Bone marrow (tissue), 2 donors: ENCODE results near the gene GRAMD2B.
"Not testable (repeated sequence)": the region's sequence is repeated elsewhere in the genome, so short reads cannot be mapped to it uniquely, and the experiment has no call there.

Experiments
- DNase-seq, 2 donors: peaks; one replicate each; lab custom pipeline; 2025; lab: John Stamatoyannopoulos, UW

The GRAMD2B gene

DNA sequence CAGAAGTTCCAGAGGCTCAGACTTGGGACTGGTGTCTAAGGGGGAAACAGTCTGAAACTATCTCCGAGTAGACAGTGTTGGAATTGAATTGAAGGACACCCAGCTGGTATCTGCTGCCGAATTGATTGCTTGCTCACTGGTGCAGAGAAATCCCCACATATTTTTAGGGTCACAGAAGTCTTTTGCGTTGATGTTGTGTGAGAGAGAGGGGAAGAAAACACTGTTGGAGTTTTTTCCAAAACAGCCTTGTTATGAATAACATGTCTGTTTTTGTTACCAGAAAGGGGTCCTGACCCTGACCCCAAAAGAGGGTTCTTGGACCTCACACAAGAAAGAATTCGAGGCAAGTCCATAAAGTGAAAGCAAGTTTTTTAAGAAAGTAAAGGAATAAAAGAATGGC lies 90.5 kb downstream of the GRAMD2B start:
- no peak for DNase-seq

DNA sequence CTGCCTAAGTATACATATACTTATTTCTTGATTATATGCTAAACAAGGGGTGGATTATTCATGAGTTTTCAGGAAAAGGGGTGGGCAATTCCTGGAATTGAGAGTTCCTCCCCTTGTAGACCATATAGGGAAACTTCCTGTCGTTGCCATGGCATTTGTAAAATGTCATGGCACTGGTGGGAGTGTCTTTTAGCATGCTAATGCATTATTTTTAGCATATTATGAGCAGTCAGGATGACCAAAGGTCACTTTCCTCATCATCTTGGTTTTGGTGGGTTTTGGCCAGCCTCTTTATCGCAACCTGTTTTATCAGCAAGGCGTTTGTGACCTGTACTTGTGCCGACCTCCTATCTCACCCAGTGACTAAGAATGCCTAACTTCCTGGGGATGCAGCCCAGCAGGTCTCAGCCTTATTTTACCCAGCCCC lies 90.9 kb downstream of the GRAMD2B start:
- no peak for DNase-seq

DNA sequence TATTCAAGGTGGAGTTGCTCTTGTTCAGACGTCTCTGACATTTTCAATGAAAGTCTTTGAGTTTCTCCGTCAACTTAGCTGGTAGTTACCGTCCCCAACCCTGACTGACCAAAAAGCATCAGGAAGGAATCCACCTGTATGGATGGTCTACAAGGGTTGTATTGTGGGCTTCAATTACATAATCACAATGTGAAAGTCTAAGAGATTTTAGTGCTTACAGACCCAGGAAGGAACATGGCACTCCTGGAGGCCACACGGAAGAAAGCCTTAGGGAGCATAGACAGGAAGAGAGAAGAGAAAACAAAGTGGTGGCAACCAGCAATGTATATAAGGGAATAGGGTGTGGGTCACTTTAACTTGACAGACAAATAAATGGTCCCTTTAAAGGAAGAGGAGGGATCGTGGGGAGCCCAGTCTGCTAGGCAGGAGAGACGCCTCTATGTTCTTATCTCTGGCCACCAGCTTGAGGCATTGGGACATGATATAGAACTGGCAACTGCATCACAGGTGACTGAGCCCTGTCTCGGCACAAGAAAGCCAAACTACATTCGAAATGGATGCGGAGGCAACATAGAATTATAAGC lies 91.4 kb downstream of the GRAMD2B start:
- no peak for DNase-seq

DNA sequence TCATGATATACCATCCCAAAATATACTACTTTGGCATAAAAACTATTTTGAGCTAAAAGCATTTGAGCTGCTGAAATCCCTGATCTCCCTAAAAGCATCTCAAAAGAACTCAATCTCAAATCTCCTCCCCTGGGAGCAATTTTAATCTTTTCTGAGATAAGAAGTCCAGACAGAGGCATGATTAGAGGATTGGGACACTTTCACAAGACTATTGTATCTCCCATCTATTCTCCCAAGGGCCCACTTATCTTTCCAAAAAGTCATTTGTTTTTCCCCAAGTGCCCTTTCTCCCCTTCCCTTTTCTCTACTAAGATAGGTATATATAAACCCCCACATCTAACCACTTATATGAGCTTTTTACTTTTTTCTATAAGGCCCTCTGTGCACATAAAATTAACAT lies 92.1 kb downstream of the GRAMD2B start:
- no peak for DNase-seq

DNA sequence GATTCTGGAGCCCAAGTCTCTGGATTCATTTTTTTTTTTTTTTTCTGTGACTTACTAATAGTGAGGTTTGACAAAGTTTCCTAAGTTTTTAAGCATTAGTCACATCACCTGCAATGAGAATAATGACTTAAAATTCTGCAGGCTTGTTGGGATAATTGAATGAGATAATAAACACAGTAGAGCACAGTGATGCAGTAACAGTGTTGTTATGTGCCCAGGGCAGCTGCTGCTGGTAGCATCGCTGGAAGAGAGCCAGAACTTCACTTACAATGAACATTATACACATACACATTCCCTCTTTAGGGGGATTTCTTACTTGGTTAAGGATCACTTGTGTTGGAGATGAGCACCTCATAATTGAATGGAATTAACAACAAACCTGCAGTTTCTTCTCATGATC lies 92.9 kb downstream of the GRAMD2B start:
- DNase-seq: no peak

DNA sequence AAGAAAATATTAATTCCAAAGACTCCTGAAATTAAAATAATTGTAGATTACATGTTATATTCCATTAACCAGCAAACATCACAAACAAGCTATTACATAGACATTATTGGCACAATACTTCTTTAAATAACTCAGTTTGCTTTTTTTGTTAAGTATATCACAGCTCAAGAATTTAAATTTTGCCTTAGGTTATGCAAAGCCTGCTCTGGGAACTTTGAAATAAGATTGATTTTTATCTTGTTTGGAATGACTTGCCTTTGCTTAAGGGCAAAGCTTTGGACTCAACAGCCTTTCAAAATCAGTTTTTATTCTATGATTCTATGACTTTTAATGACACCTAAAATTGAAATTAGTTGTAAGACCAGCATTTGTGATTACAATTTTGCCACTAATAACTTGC lies 93.6 kb downstream of the GRAMD2B start:
- no peak for DNase-seq

DNA sequence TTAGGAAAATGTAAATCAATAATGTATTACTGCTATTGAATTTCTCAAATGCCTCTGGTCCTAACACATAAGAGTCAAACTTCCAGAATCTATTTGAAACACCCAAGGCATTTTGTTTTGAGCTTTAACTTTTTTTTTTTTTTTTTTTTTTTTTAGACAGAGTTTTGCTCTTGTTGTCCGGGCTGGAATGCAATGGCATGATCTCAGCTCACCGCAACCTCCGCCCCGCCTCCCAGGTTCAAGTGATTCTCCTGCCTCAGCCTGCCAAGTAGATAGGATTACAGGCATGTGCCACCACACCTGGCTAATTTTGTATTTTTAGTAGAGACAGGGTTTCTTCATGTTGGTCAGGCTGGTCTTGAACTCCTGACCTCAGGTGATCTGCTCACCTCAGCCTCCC lies 96.0 kb downstream of the GRAMD2B start:
- DNase-seq: not testable (repeated sequence)

DNA sequence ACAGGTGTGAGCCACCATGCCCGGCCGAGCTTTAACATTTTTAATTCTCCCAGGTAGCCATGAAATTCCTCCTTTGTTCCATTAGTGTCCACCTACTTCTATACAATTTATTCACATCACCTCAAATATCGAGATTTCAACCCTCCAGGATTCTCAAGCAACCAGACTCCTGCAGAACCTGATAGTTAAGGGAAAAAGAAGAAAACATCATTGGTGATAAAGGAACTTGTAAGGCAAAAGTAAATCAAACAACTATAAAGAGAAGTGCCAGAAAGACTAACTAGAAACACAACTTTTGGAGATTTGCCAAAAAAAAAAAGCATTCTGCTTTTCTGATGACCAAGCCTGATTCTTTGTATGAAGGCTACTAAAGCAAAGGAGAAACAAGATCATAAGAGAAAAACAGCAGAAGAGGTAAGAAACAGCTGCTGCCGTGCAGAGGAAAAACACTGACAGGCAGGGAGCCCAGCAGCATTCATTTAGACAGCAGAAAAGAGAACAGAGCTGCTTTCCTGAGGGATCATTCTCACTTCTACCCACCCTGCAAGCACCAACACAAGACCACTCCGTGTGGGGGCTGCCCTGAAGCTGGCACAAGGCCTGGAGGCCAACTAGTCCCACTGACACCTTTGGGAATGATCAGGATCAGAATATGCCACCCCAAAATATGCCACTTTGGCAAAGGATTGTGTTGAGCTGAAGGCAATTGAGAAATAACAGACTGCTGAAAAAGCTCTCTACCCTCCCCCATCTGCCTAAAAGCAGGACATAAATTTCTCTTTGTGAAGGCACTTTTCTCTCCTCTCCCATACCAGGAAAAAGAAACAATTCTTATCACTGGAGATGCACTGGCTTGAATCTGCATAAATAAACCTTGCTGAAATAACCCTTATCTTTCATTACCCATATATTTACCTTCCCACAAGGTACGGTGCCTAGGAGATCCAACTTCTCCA lies 96.7 kb downstream of the GRAMD2B start:
- no peak for DNase-seq

DNA sequence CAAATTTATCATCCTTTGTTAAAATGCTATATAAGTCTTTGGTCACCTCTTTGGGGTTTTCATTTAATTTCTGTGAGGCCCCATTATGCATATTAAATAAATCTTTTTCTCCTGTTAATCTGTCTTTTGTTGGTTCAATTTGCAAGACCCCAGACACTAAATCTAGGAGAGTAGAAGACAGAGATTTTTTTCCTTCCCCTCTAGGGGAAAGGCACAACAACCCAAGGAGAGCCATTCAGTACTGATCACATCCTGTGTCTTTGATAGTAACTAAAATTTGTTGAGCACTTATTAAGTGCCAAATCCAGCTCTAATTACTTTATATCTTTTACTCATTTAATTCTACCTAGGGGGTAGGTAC lies 97.4 kb downstream of the GRAMD2B start:
- DNase-seq: no peak

DNA sequence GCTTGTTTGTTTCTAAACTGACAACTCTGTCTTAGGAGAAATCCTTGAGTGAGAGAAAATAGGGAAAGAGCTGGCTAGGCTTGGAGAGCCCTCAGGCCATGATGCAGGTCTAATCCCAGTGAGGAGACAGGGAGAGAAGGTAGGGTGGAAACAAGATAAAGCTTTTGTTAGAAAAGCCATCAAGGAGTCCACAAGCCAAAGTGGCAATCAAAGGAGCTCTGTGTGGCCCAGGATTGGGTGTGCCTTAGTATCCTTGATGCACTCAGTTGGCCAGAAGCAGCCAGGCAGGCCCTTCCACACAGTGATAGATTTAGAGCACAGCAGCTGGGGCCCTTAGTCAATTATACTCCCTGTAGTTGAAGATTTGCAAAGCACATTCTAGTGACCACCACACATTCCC lies 97.9 kb downstream of the GRAMD2B start:
- no peak for DNase-seq

DNA sequence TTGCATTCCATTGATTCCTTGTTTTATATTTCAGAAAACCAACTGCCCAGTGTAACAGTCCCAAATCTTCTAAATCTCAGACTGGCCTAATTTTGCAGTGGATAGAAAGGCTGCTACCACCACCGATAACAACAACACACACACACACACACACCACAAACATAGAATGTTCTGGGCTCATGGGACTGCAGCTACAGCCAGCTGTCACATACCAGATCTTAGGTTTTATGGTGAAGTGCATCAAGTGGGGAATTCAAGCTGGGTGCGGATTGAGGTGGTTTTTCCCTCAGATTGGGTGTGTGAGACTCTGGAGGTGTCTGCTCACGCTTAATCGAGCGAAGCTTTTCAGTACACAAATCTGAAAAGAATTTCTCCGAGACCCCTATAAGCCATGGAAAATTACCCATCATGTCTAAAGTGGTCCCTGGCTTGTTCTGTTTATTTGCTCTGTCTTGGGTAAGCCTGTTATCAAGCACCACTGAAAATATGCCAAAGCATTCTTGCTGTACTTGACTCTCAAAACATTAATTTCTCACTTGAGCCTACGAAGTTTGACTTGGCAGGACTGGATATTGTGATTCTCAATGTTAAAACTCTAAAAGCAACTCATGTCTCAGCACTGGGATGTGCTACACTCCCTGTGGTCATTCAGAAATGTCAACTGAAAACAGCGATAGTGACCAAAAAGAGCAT lies 100.8 kb downstream of the GRAMD2B start:
- DNase-seq: no peak

DNA sequence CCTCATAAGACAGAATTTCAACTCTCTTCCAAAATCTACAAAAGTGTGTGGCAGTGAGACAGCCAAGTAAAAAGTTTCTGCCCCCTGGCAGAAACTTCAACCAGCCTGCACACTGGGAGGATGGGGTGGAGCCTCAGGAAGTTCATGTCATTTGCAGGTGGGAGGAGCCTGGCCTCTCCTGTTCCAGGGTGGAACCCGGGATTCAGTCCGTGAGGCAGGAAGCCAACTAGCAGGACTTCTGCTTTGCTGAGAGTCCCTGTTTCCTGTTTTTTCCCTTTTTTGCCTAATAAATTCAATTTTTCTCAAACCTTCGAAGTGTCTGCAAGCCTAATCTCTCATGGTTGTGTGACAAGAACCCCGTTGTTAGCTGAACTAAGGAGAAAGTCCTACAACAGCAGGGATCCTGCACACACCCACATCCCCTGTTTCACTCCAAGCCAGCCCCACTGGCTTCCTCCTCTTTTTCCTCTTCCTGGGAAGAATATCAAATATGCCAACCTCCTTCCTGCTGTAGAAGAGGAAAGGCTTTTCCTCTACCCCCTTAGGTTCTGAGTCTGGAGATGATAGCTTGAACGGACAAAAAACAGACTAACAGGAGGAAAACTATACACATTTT lies 102.5 kb downstream of the GRAMD2B start:
- no peak for DNase-seq

DNA sequence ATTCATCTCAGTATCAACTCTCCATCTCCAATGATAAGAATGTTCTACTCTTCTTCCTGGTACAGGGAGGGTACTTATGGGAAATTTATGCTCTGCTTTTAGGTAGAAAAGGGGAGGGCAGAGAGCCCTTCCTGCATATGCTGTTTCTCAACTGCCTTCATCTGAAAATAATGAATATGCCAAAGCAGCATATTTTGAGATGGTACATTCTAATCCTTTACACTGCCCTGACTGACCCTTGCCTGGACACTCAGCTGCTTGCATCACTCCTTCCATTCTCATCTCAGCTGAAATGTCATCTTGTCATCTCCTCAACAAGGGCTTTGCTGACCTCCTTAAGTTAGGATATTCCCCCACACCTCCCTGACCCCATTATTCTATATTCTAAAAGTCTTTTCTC lies 103.3 kb downstream of the GRAMD2B start:
- DNase-seq: no peak

DNA sequence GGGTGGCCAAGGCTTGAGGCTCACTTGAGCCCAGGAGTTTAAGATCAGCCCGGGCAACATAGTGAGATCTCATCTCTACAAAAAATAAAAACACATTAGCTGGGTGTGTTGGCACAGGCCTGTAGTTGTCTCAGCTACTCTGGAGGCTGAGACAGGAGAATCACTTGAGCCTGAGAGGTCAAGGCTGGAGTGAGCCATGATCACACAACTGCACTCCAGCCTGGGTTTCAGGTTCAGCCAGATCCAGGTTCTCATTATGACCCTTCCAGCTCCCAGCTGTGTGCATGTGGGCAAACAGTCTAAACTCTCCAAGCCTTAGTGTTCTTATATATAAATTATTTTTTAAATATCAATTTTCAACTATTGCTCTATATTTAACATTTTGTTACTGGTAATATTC lies 103.9 kb downstream of the GRAMD2B start:
- DNase-seq: no peak

DNA sequence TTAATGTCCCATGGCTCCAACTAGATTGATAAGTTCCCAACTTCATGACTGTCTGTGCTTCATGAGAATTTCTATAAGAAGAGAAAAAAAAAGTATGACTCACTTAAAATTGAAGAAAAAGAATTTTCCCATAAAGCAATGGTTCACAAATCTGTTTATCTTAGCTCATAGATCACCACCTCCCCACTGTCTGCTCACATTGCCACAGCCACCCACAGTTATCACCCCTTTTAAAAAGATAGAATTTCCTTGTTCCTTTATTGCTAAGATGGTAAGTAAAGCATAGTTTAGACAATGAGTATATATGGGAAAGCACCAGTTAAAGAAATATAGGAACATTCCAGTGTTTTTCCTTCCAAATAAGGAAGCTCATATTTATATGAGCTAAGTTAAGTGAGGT lies 104.7 kb downstream of the GRAMD2B start:
- DNase-seq: no peak

DNA sequence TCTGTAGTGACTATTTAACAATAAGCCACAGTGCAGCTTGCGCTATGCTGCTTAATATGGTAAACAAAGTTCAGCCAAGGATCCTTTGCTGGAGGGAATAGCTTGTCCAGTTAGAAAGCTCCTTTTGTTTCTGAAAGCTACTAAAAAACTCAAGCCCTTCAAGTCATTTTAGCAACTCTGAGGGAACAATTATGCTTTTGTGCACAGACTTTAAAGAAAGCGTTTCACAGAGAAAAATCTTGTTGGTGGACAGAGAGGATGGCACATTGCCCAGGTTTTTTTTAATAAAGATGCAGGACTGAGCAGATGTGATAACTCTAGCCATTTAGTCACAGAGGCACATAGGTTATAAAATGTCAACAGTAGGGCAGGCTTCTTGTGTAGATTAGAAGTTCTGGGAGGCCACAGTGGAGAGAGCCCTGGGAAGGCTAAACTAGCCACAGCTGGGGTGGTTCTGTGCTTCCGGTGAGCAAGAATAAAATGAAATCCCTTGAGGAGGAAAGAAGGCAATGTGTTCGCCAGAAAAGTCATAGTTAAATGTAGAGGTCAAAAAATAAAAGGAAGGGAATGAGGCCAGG lies 108.4 kb downstream of the GRAMD2B start:
- no peak for DNase-seq

DNA sequence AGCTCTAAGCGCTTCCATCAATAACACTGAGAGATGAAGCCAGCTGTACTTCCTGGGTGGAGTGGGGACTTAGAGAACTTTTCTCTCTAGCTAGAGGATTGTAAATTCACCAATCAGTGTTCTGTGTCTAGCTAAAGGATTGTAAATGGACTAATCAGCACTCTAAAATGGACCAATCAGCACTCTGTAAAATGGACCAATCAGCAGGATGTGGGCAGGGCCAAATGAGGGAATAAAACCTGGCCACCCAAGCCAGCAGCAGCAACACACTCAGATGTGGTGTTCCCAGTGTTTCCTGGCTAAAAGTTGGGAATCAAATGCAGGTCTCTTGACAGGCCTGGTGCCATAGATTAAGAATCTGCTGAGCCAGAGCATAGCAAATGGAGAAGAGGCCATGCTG lies 111.3 kb downstream of the GRAMD2B start:
- no peak for DNase-seq

DNA sequence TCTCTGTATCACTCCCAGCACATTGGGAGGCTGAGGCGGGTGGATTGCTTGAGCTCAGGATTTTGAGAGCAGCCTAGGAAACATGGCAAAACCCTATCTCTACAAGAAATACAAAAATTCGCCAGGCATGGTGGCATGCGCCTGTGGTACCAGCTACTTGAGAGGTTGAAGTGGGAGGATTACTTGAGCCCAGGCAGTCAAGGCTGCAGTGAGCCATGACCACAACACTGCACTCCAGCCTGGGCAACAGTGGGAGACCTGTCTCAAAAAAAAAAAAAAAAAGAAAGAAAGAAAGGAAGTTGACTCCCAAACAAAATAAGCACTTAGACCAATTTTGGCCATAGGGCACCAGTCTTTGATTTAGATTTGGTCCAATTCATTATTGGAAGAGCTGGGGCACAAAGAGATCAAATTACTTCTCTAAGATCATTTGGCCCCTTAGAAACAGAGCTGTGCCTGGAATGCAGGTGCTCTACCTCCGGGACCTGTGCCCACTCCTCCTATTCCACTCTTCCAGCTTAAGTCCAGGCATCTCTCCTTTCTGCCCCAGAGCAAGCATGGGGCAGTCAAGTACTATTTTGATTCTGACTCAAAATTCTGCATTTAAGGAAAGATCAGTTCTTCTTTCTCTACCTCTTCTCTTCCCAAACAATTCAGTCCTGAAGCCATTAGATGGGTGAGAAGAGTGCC lies 112.8 kb downstream of the GRAMD2B start:
- DNase-seq: no peak

DNA sequence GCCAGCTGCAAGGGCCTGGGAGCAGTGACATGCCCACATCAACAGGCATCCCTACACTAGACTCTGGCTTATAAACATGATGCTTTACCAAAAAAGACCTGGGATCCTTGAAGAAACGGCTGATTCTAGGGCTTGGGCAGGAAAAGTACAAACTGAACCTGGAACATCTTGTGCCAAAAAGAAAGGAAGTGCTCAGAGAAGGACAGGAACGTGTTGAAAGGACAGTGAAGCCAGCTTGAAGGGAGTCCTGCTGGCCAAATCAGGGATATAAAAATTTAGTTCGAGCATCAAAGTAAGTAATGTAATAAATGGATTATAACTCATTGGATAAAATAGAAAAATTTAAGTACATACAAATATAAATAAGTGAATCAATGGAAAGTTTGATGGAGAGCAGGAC lies 113.7 kb downstream of the GRAMD2B start:
- DNase-seq: no peak

DNA sequence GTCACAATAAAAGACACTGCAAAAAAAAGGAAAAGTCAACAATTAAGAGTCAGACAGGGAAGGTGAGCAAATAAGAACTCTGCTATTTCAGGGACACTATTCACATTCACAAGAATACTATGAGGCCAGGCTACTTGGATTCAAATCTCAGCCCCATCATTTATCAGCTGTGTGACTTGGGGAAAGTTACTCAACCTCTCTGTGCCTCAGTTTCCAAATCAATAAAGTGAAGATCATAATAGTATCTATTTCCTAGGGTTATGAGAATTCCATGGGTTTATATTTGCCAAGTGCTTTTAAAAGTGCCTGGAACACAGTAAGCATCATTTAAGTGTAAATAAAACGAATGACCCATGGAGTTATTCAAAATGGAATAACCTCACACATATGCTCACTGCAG lies 115.4 kb downstream of the GRAMD2B start:
- no peak for DNase-seq

DNA sequence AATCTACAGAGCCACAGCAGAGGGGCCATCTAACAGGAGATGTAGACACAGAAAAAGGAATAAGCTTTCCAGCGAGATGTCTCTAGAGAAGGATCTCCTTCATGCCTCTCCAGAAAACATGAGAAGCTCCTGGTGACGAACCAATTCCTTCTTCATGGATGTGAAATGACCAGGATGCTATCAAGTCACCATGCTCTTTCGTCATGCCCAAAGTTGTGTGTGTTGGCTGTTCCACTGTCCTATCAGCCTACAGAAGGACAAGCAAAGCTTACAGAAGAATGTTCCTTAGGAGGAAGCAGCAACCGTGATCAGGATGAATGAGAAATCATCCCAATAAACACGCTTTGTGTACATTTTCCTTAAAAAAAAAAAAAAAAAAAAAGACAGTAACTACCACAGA lies 117.4 kb downstream of the GRAMD2B start:
- DNase-seq: no peak

DNA sequence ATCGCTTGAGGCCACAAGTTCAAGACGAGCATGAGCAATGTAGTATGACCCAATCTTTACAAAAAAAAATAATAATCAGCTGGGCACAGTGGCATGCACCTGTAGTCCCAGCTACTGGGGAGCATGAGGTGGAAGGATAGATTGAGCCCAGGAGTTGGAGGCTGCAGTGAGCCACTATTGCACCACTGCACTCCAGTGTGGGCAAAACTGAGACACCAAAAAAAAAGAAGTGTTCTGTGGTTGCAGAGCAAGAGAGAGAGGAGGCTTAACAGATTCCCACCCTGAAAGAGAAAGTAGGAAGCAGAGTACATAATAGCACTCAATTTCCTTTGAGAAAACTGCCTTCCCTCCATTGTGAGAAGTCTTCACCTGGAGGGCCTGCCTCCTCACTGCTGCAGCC lies 119.2 kb downstream of the GRAMD2B start:
- no peak for DNase-seq
